Measurements from ENCODE around the gene CLIC4. TPM values are rescaled to one million over a fixed set of nuclear protein-coding genes. Genes with fewer than 3 reads are reported as not detected.
A peak's percentile ranks its signal among the peaks of the same experiment; 100 is the strongest.
"Not testable (repeated sequence)": the region's sequence is repeated elsewhere in the genome, so short reads cannot be mapped to it uniquely, and the experiment has no call there.

Gene CLIC4
- total and polyA plus RNA-seq, 10 of the 15 experiments (the other 5 are each of a cell fraction or from before 2014, with no cell fraction given), result 20.4 to 107 (median 69.6) TPM

DNA sequence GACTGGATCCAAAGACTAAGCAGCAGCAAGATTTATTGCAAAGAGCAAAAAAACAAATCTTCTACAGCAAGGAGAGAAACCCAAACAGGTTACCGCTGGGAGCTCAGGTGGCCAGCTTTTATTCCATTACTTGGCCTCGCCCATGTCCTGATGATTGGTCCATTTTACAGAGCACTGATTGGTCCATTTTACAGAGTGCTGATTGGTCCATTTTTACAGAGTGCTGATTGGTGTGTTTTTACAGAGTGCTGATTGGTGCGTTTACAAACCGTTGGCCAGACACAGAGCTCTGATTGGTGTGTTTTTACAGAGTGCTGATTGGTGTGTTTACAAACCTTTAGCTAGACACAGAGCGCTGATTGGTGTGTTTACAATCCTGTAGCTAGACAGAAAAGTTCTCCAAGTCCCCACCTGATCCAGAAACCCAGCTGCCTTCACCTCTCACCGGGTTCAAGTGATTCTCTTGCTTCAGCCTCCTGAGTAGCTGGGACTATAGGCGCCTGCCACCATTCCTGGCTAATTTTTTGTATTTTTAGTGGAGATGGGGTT, 47.7 kb upstream of the CLIC4 start:
- SMC1A ChIA-PET (ENCODE audit: uncharacterized antibody, unreplicated experiment), result interaction anchor here (0.6 to 8.4 kb wide), 10 partner anchors 9 to 306 kb away, joined by 3 to 92 read pairs (median 10); partner anchors contain the start of gene CLIC4
- WGBS (ENCODE audit: insufficient coverage, insufficient replicate concordance, low lambda C conversion rate, missing lambda C conversion rate), result 83% methylated on average over 7 of the region's 7 CpGs

DNA sequence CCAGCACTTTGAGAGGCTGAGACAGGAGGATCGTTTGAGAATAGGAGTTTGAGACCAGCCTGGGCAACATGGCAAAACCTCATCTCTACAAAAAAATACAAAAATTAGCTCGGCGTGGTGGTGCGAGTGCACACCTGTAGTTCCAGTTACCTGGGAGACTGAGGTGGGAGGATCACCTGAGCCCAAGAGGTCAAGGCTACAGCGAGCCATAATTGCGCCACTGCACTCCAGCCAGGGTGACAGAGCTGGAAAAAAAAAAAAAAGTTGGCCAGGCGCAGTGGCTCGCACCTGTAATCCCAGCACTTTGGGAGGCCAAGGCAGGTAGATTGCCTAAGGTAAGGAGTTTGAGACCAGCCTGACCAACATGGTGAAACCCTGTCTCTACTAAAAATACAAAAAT, 46.9 kb upstream of the CLIC4 start:
- H3K9me3 ChIP-seq (replicated peaks; ENCODE audit: control insufficient read depth, insufficient read depth, low read length); intact Hi-C loops (cut with micrococcal nuclease; ENCODE audit: unreplicated experiment); ATAC-seq; H3K36me3 ChIP-seq (ENCODE audit: control insufficient read depth in 2 of 2, insufficient read depth in 2 of 2, low read length in 1 of 2); H3K4me2 ChIP-seq (ENCODE audit: control insufficient read depth, insufficient read depth); H3K79me2 ChIP-seq (ENCODE audit: control insufficient read depth, insufficient read depth, low read length); H3K27ac ChIP-seq (ENCODE audit: control insufficient read depth, insufficient read depth); DNase-seq (ENCODE audit: low read depth, low spot score); BruUV-seq (replicated peaks); H3K4me3 ChIP-seq; H3K9ac ChIP-seq (ENCODE audit: control insufficient read depth, insufficient read depth, low read length); FAIRE-seq; in situ Hi-C loops (cut with MboI); H3K27me3 ChIP-seq (replicated peaks in 1 of 2; ENCODE audit: control insufficient read depth in 2 of 2, insufficient read depth in 2 of 2, low read length in 1 of 2); H4K20me1 ChIP-seq (ENCODE audit: control insufficient read depth, insufficient read depth); H2AFZ ChIP-seq (ENCODE audit: control insufficient read depth, low read depth, low read length): not testable (repeated sequence)
- ChIA-PET POLR2A (interaction anchor here (0.5 to 1.2 kb wide), 3 partner anchors 35 to 54 kb away, joined by 3 to 4 read pairs (median 3); partner anchors contain the start of gene CLIC4), RAD21 (ENCODE audit: unreplicated experiment) (interaction anchor here (1.5 to 3.0 kb wide), 4 partner anchors 10 to 129 kb away, joined by 5 to 16 read pairs (median 6); partner anchors contain the start of gene CLIC4), SMC1A (ENCODE audit: uncharacterized antibody, unreplicated experiment) (interaction anchor here (0.6 to 8.4 kb wide), 5 partner anchors 10 to 306 kb away, joined by 3 to 92 read pairs (median 13); partner anchors contain the start of gene CLIC4), CTCF (interaction anchor here (0.9 to 24.4 kb wide), 5 partner anchors 9 to 138 kb away, joined by 4 to 655 read pairs (median 14); partner anchors contain the start of gene CLIC4)
- peaks cover 27% of the 10 kb centered on the region for H3K4me1 ChIP-seq (ENCODE audit: control insufficient read depth, insufficient read depth, low read length)
- 74% methylated on average over 8 of the region's 8 CpGs for WGBS (ENCODE audit: insufficient coverage, insufficient replicate concordance, low lambda C conversion rate, missing lambda C conversion rate)

More for the DNA sequence above, 47.7 kb upstream of the CLIC4 start:
- H3K9ac ChIP-seq (ENCODE audit: control insufficient read depth, insufficient read depth, low read length); H3K79me2 ChIP-seq (ENCODE audit: control insufficient read depth, insufficient read depth, low read length); DNase-seq (ENCODE audit: low read depth, low spot score); H3K36me3 ChIP-seq (ENCODE audit: control insufficient read depth in 2 of 2, insufficient read depth in 2 of 2, low read length in 1 of 2); H3K4me2 ChIP-seq (ENCODE audit: control insufficient read depth, insufficient read depth); in situ Hi-C loops (cut with MboI); ATAC-seq; H3K9me3 ChIP-seq (replicated peaks; ENCODE audit: control insufficient read depth, insufficient read depth, low read length); BruUV-seq (replicated peaks); H3K27ac ChIP-seq (ENCODE audit: control insufficient read depth, insufficient read depth); H3K27me3 ChIP-seq (replicated peaks in 1 of 2; ENCODE audit: control insufficient read depth in 2 of 2, insufficient read depth in 2 of 2, low read length in 1 of 2); H4K20me1 ChIP-seq (ENCODE audit: control insufficient read depth, insufficient read depth); H3K4me3 ChIP-seq; H2AFZ ChIP-seq (ENCODE audit: control insufficient read depth, low read depth, low read length); intact Hi-C loops (cut with micrococcal nuclease; ENCODE audit: unreplicated experiment); FAIRE-seq: not testable (repeated sequence)
- peaks cover 27% of the 10 kb centered on the region for H3K4me1 ChIP-seq (ENCODE audit: control insufficient read depth, insufficient read depth, low read length)
- ChIA-PET POLR2A (interaction anchor here (1.6 to 2.3 kb wide), 2 partner anchors 35 to 48 kb away, joined by 8 to 9 read pairs; partner anchors contain the start of gene CLIC4), CTCF (interaction anchor here (0.9 to 24.4 kb wide), 4 partner anchors 47 to 149 kb away, joined by 3 to 655 read pairs (median 20); partner anchors contain the start of gene CLIC4), RAD21 (ENCODE audit: unreplicated experiment) (interaction anchor here (0.6 to 3.0 kb wide), 9 partner anchors 9 to 133 kb away, joined by 3 to 16 read pairs (median 5); partner anchors contain the start of gene CLIC4)
- peak; percentile 74 for TF ChIP-seq NFYB (IDR thresholded peaks at IDR 0.05; ENCODE audit: insufficient read depth, low read depth, low read length)
- TF ChIP-seq, protein P1, sequence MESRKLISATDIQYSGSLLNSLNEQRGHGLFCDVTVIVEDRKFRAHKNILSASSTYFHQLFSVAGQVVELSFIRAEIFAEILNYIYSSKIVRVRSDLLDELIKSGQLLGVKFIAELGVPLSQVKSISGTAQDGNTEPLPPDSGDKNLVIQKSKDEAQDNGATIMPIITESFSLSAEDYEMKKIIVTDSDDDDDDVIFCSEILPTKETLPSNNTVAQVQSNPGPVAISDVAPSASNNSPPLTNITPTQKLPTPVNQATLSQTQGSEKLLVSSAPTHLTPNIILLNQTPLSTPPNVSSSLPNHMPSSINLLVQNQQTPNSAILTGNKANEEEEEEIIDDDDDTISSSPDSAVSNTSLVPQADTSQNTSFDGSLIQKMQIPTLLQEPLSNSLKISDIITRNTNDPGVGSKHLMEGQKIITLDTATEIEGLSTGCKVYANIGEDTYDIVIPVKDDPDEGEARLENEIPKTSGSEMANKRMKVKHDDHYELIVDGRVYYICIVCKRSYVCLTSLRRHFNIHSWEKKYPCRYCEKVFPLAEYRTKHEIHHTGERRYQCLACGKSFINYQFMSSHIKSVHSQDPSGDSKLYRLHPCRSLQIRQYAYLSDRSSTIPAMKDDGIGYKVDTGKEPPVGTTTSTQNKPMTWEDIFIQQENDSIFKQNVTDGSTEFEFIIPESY (IDR thresholded peaks at IDR 0.05), result peak; percentile 75; the same call in 1 of the 2 replicates
